Mammary epithelial cell (primary cell): ENCODE measurements around the gene RNF150.

Source experiments
- CTCF ChIP-seq, 2 donors: IDR thresholded peaks in 1 of 2; conservative IDR thresholded peaks in 1 of 2; 2 replicates each; pipeline ENCODE4 v1.5.1; 2011 to 2012; ENCODE audit warnings: inconsistent platforms in 2 of 2, low read length in 2 of 2, mild to moderate bottlenecking in 2 of 2, control low read depth in 1 of 2, low read depth in 1 of 2; ENCODE audit not compliant: insufficient read depth in 1 of 2; ENCODE audit errors: extremely low read depth in 1 of 2
- EZH2 ChIP-seq: IDR thresholded peaks from 2 replicates; pipeline ENCODE4 v1.6.1; 2012; ENCODE audit warnings: low read length, inconsistent platforms, borderline replicate concordance

- TF ChIP-seq CTCF (conservative IDR thresholded peaks at IDR 0.05 in 1 of 2, IDR thresholded peaks at IDR 0.05 in 1 of 2; ENCODE audit: extremely low read depth in 1 of 2, insufficient read depth in 1 of 2, low read depth in 1 of 2, low read length in 2 of 2) = no peak
- TF ChIP-seq EZH2 = no peak
Measured at GRCh38 chr4:141117935-141118334, 15.3 kb downstream of the RNF150 start.
